K562 (cell line): ENCODE data around the gene ZBTB16. TPM values are rescaled to one million over a fixed set of nuclear protein-coding genes. Genes with fewer than 3 reads are reported as not detected.

Experiments used
- ILF3 ChIP-seq: fragments of 450-650 bp; IDR thresholded peaks from 2 replicates; pipeline ENCODE4 v1.6.1; 2018; ENCODE audit warnings: antibody characterized with exemption, mild to moderate bottlenecking, moderate library complexity, borderline replicate concordance
- ZNF175 ChIP-seq: fragments of 200-800 bp; sonication (Bioruptor generic); IDR thresholded peaks from 2 replicates; pipeline ENCODE4 v1.6.1; 2016; ENCODE audit warnings: low read depth, mild to moderate bottlenecking, missing genetic modification characterization, missing compliant biosample characterization
- ZNF79 ChIP-seq: fragments of 250-450 bp; sonication (Bioruptor Pico); IDR thresholded peaks from 2 replicates; pipeline ENCODE4 v1.4.0; 2020; ENCODE audit warnings: low read depth, mild to moderate bottlenecking, moderate library complexity
- polyA plus RNA-seq, 8 experiments: library from polyadenylated mRNA; depleted of rRNA in 4 of 8; stranded (reverse) in 5 of 8; unstranded in 3 of 8; fragments of >200 nt; fragmentation: Nextera tagmentation in 2 of 8; fragmentation: Illumina TruSeq in 1 of 8; extraction: Ambion mirVana in 2 of 8; extraction: Trizol in 1 of 8; gene quantifications; 2 replicates each; pipeline versions ENCODE4 v1.2.1 to v1.2.3, GENCODE V29; 2011 to 2014; ENCODE audit warnings: inconsistent platforms in 1 of 8, missing spikeins in 1 of 8
- total RNA-seq, 7 experiments: library from RNA; depleted of rRNA in 6 of 7; stranded (reverse); fragments of >200 nt in 6 of 7; fragmentation: Illumina TruSeq in 2 of 7; extraction: Trizol in 2 of 7; gene quantifications; 2 replicates each; pipeline versions ENCODE4 v1.2.1 to v1.2.3, GENCODE V29; 2011 to 2021; ENCODE audit warnings: low replicate concordance in 1 of 7
- TF ChIP-seq, protein P1 (sequence below), 2 experiments: IDR thresholded peaks; 2 replicates each; pipeline ENCODE4 v1.6.1; 2012; ENCODE audit warnings: improper control_type of control experiment in 2 of 2, low read depth in 2 of 2, low read length in 2 of 2, borderline replicate concordance in 1 of 2
- TF ChIP-seq, protein P2 (sequence below): fragments of 450-650 bp; IDR thresholded peaks from 2 replicates; pipeline ENCODE4 v1.6.1; 2016; ENCODE audit warnings: low read depth, mild to moderate bottlenecking, moderate library complexity
- TF ChIP-seq, protein P3 (sequence below): fragments of 450-650 bp; IDR thresholded peaks from 2 replicates; pipeline ENCODE4 v1.6.1; 2016; ENCODE audit warnings: borderline replicate concordance
- TF ChIP-seq, protein P4 (sequence below), 2 experiments: fragments of 450-650 bp in 1 of 2; sonication (generic) in 1 of 2; formaldehyde crosslinking in 1 of 2; IDR thresholded peaks; 2 replicates each; pipeline versions ENCODE4 v1.7.1 to v1.9.0; 2016 to 2022; ENCODE audit warnings: inconsistent platforms in 1 of 2, mild to moderate bottlenecking in 1 of 2, missing genetic modification reagents in 1 of 2

The ZBTB16 gene
- total and polyA plus RNA-seq, 9 of the 15 experiments (the other 6 are each of a cell fraction or from before 2014, with no cell fraction given) = 0.06 to 0.40 (median 0.24) TPM; not detected in 4

- TF ChIP-seq, protein P1, sequence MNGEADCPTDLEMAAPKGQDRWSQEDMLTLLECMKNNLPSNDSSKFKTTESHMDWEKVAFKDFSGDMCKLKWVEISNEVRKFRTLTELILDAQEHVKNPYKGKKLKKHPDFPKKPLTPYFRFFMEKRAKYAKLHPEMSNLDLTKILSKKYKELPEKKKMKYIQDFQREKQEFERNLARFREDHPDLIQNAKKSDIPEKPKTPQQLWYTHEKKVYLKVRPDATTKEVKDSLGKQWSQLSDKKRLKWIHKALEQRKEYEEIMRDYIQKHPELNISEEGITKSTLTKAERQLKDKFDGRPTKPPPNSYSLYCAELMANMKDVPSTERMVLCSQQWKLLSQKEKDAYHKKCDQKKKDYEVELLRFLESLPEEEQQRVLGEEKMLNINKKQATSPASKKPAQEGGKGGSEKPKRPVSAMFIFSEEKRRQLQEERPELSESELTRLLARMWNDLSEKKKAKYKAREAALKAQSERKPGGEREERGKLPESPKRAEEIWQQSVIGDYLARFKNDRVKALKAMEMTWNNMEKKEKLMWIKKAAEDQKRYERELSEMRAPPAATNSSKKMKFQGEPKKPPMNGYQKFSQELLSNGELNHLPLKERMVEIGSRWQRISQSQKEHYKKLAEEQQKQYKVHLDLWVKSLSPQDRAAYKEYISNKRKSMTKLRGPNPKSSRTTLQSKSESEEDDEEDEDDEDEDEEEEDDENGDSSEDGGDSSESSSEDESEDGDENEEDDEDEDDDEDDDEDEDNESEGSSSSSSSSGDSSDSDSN (IDR thresholded peaks at IDR 0.05; ENCODE audit: borderline replicate concordance in 1 of 2, low read depth in 2 of 2, low read length in 2 of 2) = no peak
- TF ChIP-seq, protein P2, sequence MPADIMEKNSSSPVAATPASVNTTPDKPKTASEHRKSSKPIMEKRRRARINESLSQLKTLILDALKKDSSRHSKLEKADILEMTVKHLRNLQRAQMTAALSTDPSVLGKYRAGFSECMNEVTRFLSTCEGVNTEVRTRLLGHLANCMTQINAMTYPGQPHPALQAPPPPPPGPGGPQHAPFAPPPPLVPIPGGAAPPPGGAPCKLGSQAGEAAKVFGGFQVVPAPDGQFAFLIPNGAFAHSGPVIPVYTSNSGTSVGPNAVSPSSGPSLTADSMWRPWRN = no peak
- TF ChIP-seq, protein P3, sequence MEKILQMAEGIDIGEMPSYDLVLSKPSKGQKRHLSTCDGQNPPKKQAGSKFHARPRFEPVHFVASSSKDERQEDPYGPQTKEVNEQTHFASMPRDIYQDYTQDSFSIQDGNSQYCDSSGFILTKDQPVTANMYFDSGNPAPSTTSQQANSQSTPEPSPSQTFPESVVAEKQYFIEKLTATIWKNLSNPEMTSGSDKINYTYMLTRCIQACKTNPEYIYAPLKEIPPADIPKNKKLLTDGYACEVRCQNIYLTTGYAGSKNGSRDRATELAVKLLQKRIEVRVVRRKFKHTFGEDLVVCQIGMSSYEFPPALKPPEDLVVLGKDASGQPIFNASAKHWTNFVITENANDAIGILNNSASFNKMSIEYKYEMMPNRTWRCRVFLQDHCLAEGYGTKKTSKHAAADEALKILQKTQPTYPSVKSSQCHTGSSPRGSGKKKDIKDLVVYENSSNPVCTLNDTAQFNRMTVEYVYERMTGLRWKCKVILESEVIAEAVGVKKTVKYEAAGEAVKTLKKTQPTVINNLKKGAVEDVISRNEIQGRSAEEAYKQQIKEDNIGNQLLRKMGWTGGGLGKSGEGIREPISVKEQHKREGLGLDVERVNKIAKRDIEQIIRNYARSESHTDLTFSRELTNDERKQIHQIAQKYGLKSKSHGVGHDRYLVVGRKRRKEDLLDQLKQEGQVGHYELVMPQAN = no peak
- TF ChIP-seq ZNF79 (CRISPR knock-in tag) (no peak), ZNF175 (CRISPR knock-in tag) (no peak), ILF3 (no peak)
- TF ChIP-seq, protein P4, sequence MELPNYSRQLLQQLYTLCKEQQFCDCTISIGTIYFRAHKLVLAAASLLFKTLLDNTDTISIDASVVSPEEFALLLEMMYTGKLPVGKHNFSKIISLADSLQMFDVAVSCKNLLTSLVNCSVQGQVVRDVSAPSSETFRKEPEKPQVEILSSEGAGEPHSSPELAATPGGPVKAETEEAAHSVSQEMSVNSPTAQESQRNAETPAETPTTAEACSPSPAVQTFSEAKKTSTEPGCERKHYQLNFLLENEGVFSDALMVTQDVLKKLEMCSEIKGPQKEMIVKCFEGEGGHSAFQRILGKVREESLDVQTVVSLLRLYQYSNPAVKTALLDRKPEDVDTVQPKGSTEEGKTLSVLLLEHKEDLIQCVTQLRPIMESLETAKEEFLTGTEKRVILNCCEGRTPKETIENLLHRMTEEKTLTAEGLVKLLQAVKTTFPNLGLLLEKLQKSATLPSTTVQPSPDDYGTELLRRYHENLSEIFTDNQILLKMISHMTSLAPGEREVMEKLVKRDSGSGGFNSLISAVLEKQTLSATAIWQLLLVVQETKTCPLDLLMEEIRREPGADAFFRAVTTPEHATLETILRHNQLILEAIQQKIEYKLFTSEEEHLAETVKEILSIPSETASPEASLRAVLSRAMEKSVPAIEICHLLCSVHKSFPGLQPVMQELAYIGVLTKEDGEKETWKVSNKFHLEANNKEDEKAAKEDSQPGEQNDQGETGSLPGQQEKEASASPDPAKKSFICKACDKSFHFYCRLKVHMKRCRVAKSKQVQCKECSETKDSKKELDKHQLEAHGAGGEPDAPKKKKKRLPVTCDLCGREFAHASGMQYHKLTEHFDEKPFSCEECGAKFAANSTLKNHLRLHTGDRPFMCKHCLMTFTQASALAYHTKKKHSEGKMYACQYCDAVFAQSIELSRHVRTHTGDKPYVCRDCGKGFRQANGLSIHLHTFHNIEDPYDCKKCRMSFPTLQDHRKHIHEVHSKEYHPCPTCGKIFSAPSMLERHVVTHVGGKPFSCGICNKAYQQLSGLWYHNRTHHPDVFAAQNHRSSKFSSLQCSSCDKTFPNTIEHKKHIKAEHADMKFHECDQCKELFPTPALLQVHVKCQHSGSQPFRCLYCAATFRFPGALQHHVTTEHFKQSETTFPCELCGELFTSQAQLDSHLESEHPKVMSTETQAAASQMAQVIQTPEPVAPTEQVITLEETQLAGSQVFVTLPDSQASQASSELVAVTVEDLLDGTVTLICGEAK (IDR thresholded peaks at IDR 0.05) = no peak
- TF ChIP-seq, protein P4 (CRISPR knock-in tag; IDR thresholded peaks at IDR 0.05) = no peak
Observed at GRCh38 chr11:114289779-114290178, 230.3 kb downstream of the ZBTB16 start (continued).
